ENCODE measurements around the gene ZFHX3.
"Not testable (repeated sequence)": the region's sequence is repeated elsewhere in the genome, so short reads cannot be mapped to it uniquely, and the experiment has no call there.

Gene ZFHX3

DNA sequence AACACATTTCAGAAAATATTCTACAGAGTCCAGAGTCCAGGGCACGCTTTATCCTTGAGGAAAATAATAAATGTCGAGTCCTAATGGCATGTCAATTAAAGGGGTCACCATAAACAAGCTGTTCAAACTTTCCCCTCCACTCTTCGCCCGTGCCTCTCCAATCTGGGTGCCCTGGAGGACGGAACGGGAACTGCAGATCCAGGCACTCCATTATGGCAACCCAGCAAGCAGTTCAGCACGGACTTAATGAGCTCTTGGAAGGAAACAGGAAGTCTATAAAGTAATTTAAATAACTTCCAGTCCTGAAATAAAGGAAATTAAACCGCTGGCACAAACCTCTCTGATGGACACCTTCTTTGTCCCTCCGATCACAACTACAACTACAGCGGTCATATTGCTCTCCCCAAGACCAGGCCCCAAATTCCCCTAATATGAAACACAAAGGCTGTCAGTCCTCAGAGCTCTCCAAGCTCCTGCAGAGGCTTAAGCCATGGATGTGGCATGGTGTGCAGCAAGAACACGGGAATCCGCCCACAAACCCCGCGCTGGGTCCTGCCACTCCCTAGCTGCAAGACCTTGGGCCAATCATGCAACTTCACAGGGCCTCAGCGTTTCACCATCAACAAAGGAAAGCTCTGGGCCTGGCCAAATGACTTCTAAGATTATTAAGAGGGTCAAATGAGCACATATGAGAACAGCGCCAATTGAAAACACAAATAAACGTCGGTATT lies 52.6 kb downstream of the ZFHX3 start:
- no peak for DNase-seq

DNA sequence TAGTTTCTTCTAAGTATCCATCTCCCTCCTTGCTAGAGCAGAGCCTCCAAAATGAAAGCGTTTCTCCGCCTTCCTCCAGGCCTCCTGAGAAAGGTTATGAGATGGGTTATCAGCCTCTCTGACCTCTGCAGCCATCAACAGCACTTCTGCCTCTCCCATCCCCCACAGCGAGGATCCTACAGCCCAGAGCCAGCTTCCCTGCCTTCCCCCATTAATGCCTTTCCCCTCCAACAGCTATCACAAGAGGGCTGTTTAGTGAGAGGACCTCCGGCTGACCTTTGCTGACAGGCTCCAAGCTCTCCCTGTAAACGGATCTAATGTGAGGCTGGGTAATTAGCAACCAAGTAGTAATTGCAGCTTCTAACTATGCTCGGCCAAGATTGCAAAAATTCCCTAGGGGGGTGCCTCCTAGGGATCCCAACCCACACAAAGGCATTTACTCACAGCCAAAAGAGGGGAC lies 55.8 kb downstream of the ZFHX3 start:
- DNase-seq: no peak

- DNase-seq: no peak
These were observed 56.3 kb downstream of the ZFHX3 start for GRCh38 chr16:72991644-72992043.

- no peak for DNase-seq
These were observed 56.7 kb downstream of the ZFHX3 start for GRCh38 chr16:72991211-72991610.

GRCh38 chr16:72990571-72990970 lies 57.4 kb downstream of the ZFHX3 start:
- DNase-seq: no peak

GRCh38 chr16:72989579-72990551 lies 58.1 kb downstream of the ZFHX3 start:
- DNase-seq: no peak

DNA sequence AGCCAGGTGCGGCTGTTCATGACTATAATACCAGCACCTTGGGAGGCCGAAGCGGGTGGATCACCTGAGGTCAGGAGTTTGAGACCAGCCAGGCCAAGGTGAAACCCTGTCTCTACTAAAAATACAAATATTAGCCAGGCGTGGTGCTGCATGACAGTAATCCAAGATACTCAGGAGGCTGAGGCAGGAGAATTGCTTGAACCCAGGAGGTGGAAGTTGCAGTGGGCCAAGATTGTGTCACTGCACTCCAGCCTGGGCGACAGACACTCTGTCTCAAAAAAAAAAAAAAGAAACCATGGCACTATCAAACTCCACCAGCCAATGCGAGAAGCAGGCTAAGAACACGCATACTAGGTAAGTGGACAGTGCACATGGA lies 58.7 kb downstream of the ZFHX3 start:
- DNase-seq: not testable (repeated sequence)

DNA sequence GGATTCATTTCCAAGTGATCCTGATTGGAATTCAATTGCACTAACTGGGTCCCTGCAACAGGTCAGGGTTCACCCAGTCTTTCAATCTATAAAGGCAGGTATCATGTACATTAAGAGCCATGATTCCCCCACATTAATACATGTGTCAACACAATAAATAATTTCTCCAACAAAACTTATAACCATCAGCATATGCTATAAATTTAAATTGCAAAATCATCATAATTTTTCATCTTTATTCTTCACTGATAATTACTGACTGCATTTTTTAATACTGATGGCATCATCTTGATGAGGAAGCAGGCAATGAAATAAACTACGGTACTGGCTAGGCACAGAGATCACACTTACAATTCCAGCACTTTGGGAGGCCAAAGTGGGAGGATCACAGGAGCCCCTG lies 59.4 kb downstream of the ZFHX3 start:
- DNase-seq: no peak

DNA sequence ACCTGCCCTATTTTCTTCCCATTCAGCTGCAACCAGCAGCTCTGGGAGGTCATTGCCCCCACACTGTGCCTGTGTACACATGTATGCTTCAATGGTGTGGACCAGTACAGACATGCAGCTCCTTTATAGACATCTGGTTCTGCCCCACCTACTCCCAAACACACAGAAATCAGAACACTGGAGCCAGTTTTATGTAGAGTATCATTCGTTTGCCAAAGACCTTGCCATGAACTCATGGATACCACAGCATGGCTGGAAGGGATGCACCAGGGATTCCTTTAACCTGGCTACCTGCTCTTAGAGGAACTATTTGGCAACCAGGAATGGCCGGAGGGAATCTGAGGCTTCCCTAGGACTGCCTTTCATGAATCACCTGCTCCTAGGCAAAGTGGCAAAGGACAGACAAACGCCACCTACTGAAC lies 60.4 kb downstream of the ZFHX3 start:
- no peak for DNase-seq

DNA sequence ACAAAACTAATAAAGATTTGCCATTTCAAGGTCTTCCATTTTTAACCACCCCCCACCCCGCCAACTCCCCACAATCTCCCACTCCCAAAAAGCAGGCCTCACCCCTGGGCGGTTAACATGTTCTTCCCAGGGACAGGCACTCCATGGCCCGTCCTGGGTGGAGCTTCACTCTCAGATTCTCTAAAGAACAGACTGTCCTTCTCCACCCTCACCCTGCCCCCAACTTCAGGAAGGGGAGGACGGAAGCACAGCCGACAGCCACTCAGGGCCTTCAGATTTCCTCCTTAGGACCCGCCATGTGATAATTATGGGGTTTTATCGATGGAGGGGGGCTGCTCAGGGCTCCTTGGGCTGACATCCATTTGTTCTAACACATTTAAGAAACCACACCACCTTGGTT lies 61.9 kb downstream of the ZFHX3 start:
- no peak for DNase-seq

- DNase-seq: no peak
These were observed 62.6 kb downstream of the ZFHX3 start for GRCh38 chr16:72985148-72985941.

- no peak for DNase-seq
These were observed 64.1 kb downstream of the ZFHX3 start for GRCh38 chr16:72983728-72984350.

DNA sequence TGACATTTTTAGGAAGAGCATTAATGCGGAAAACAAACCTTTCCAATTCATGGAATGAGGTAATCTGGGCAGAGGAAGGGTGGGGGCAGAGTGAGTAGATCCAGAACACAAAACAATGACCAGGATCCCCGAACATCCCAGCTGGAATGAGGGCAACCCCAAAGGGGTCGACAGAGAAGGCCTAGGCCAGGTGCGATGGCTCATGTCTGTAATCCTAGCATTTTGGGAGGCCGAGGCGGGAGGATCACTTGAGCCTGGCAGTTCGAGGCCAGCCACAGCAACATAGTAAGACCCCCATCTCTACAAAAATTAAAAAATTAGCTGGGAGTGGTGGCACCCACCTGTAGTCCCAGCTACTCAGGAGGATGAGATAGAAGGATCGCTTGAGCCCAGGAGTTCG lies 64.7 kb downstream of the ZFHX3 start:
- DNase-seq: no peak

GRCh38 chr16:72979974-72980373 lies 68.0 kb downstream of the ZFHX3 start:
- no peak for DNase-seq

GRCh38 chr16:72978212-72978611 lies 69.7 kb downstream of the ZFHX3 start:
- no peak for DNase-seq

DNA sequence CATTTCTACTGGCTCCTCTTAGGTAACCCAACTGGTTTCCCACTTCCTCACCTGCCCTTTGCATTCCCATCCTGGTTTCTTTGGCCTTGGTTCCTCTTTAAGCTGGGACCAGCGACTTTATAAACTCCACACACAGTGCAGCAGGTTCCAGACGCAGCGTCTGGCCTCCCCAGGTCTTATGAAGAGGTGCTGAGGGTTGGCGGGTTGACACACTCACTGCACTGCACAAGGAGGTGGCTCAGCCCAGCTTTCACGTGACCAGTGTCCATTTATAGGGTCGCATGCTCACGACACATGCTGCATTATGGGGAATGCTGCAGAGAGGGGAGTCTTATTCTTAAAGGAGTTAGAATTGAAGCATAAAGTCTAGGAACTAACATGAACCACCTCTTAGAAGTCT lies 70.8 kb downstream of the ZFHX3 start:
- DNase-seq: no peak

DNA sequence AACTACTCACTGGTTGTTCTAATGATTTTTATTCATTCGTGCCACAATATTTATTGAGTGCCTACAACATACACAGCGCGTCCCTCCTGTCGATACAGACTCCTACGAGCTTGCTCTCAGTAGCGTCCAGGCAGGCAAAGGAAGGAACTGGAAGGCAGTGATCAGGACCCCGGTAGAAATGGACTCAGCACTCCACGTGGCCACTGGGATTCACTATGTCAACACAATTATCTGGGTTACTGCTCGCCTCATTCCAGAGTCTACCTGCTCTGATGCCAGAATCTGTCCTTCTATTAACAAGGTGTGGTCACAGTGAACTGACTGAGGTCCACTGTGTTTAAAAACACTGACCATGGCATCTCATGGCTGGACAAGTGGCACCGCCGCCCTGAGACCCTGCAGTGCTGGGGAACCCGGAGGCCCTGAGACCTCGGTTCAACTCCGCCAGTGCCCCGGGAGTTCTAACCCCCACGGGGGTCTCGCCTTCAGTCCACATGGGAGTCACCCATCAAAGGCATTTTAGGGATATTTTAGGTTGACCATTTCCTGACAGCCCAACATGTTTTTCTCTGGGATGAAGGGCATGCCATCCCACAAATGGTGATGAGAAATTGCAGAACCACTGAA lies 71.4 kb downstream of the ZFHX3 start:
- no peak for DNase-seq

DNA sequence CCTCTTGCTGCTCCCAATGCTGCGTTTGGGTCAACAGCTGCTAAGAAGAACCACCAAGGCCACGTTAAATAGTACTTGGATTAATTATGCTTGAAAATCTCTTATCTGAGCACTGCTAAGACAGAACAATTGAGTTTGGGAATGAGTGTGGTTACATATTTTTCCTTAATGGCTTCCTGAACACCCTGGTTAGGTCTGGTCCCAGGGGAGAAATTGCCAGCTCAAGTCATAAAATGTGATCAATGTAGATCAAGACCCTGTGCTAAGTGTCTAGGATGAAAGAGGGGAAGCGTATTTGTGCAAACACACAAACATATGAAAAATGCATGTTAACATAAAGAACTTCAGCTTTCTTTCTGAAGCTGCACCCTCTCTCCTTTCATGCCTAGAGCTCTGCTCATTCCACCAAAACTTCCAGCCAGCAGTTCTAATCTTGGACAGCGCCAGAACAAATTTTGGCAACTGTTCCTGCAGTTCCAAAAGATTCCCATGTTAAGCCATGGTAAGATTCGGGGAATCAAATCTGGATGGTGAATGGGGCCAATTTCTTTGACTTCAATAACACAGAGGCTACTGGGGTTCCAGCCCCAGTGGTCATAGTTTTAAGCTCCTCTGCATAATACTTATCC lies 72.0 kb downstream of the ZFHX3 start:
- DNase-seq: no peak

GRCh38 chr16:72974142-72974769 lies 73.7 kb downstream of the ZFHX3 start:
- DNase-seq: no peak

DNA sequence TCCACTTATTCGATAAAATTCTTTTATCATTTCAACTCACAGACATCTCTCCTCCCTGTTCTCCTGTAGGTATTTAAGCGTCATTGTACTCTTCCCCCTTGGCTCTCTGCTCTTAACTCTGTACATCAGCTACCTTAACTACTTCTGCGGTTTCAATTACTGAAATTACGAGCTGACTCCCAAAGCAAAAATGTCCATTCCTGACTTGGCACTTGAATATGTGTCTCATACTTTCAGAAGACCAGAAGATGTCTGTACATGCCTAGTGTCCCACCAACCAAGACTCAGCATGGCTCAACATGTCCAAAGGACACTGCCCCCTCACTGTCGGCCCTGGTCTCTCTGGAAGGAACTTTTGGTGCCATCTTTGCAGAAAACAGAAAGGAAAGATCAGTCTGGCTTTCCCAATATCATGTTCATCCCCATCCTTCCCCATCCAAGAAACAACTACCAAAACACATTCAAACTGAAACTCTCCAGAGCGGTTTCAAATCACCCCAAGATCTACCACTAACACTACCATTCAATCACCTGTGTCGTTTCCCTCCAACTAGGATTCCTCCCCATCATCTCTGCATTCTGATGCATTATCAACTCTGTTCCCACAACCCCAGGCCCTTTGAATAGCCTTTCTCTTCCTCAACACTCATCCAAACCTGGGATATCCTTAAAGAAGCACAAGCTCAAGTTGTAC lies 74.9 kb downstream of the ZFHX3 start:
- no peak for DNase-seq

DNA sequence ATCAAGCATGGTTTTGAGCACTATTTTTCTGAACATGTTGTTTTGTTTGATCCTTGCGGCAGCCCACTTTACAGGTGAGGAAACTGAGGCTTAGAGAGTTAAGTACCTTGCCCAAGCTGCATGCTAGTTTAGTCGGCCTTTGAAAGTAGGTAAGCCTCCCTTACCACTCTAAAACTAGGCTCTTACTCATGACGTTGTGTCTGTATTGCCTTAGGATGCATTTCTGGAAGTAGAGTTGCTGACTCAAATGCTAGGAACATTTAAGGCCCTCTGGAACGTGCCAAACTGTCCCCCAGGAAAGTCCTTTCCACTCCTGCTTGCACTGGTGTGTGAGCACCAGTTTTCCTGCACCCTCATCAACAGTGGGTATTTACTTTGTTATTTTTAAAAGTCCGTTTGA lies 76.6 kb downstream of the ZFHX3 start:
- no peak for DNase-seq

Data from activated naive CD4-positive, alpha-beta T cell treated with anti-CD3 and anti-CD28 coated beads, Interleukin-2, amount 50 U/mL, for 16 hours (primary cell).